Effector memory CD4-positive, alpha-beta T cell (primary cell): ENCODE data around the gene ALS2CL.

ENCODE experiments used
- DNase-seq, 3 donors: peaks; one replicate each; pipeline ENCODE4 v3.0.0-alpha.2; 2020
- H3K27ac ChIP-seq: 2 replicates; pipeline ENCODE4 v1.7.0; 2013; ENCODE audit warnings: mild to moderate bottlenecking, low read length, moderate library complexity; ENCODE audit not compliant: insufficient read depth, poor library complexity, severe bottlenecking
- H3K27me3 ChIP-seq: replicated peaks from 2 replicates; pipeline ENCODE4 v1.7.0; 2013; ENCODE audit warnings: mild to moderate bottlenecking, low read length; ENCODE audit not compliant: insufficient read depth, control insufficient read depth, poor library complexity, severe bottlenecking
- H3K36me3 ChIP-seq: 2 replicates; pipeline ENCODE4 v1.7.0; 2013; ENCODE audit warnings: mild to moderate bottlenecking, low read length, moderate library complexity; ENCODE audit not compliant: control insufficient read depth, insufficient read depth
- H3K4me1 ChIP-seq: 2 replicates; pipeline ENCODE4 v1.7.0; 2013; ENCODE audit warnings: low read length, mild to moderate bottlenecking; ENCODE audit not compliant: control insufficient read depth, insufficient read depth, poor library complexity, severe bottlenecking
- H3K4me3 ChIP-seq: 2 replicates; pipeline ENCODE4 v1.7.0; 2013; ENCODE audit warnings: low read length, low read depth, mild to moderate bottlenecking; ENCODE audit not compliant: insufficient read depth, poor library complexity, severe bottlenecking
- H3K9me3 ChIP-seq: 2 replicates; pipeline ENCODE4 v1.7.0; 2013; ENCODE audit warnings: mild to moderate bottlenecking, low read length, moderate library complexity; ENCODE audit not compliant: control insufficient read depth

The ALS2CL gene

DNA sequence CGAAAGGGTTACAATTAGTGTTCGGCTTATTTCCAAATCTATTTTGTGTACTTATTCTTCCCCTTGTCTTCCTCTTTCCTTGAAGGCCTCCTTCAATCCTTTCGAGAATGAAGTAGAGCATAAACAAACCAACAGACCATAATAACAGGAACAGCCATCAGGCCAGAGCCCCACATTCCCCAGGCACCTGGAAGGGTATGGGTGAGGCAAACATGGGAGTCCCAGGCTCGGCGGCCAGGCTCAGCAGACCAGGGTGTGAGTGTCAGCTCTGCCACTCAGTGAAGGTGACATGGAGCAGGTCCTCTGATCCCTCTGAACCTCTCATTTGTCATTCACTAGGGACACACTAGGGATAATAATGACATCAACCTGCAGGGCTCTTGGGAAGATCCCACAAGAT lies 13.8 kb downstream of the ALS2CL start:
- Histone ChIP-seq H3K27me3 (no peaks in the 10 kb centered on the region), H3K36me3 (peaks cover 11% of the 10 kb centered on the region), H3K4me1 (no peaks in the 10 kb centered on the region), H3K4me3 (no peak overlapping the region), H3K9me3 (no peaks in the 10 kb centered on the region), H3K27ac (no peak overlapping the region)
- no peak for DNase-seq

DNA sequence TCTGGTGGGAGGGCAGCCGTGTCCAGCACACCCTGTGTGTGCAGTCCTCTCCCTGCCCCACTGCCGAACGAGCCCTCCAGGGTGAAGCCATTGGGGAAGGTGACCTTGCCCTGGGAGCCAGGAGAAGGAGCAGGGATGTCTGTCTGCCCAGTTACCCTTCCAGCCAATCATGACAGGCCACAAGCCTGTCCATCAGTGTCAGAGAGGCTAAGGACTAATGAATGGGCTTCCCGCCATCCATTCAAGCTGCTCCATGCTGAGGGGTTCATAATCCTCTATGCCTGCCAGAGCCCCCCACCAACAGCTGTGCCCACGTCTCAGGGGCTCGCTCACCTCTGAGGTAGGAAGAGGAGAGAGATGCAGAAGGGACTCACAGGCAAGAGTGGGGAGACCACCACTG lies 15.2 kb downstream of the ALS2CL start:
- Histone ChIP-seq H3K4me3 (no peak overlapping the region), H3K36me3 (peaks cover 6% of the 10 kb centered on the region), H3K9me3 (no peaks in the 10 kb centered on the region), H3K4me1 (no peaks in the 10 kb centered on the region), H3K27ac (no peak overlapping the region), H3K27me3 (no peaks in the 10 kb centered on the region)
- no peak for DNase-seq

DNA sequence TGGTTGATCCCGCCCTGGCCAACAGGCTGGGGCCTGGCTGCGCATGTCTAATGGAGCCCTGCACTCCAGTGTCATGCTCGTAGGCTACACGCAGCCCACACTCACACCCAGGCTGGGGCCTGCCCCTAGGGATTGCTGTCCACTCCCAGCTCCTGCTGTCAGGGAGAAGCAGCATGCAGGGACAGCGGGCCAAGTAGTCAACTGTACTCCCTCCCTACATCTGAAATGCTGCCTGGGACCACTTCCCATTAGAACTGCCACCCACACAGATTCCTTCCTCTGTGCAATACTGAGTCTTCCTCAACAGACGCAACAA lies 16.1 kb downstream of the ALS2CL start:
- no peak for DNase-seq
- Histone ChIP-seq H3K27ac (no peak overlapping the region), H3K4me3 (no peak overlapping the region), H3K4me1 (no peaks in the 10 kb centered on the region), H3K36me3 (peaks cover 3% of the 10 kb centered on the region), H3K9me3 (no peaks in the 10 kb centered on the region), H3K27me3 (no peaks in the 10 kb centered on the region)

DNA sequence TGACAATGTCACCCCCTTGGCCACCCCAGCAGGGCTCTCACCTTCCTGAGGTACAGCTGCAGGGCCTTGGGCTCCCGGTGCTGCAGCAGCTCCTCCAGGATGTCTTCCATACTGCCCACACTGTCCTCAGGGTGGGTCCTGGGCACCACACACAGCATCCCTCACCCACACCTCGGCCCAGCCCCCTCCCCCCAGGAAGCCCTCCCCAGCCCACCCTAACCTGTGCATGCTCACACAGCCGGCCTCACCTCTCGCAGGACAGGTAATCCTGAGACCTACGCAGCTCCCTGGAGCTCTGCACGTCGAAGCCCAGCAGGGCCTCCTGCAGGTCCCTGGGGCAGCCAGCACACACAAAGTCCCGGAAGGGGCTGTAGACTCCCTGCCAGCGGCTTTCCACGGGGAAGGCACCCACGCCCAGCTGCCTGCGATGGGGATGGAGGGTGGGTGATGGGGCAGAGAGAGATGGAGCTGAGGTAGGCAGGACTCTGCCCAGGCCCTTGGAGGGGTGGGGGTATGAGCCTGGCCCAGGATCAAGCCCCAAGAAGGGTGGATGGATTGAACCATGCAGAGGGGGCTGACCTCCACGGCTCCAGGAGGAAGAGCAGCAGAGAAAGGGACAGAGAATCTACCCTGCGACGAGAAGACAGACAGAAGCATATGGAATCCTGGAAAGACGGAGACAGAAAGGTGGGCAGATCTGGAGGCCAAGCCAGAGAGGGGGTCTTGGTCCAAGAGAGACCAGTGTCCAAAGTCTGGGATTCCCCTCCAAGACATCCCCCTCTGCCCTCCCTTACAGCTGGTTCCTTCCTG lies 16.7 kb downstream of the ALS2CL start:
- H3K27ac ChIP-seq, result no peak overlapping the region
- H3K9me3 ChIP-seq, result no peaks in the 10 kb centered on the region
- H3K4me3 ChIP-seq, result no peak overlapping the region
- no peaks in the 10 kb centered on the region for H3K36me3 ChIP-seq
- H3K27me3 ChIP-seq, result no peaks in the 10 kb centered on the region
- no peaks in the 10 kb centered on the region for H3K4me1 ChIP-seq
- no peak for DNase-seq

DNA sequence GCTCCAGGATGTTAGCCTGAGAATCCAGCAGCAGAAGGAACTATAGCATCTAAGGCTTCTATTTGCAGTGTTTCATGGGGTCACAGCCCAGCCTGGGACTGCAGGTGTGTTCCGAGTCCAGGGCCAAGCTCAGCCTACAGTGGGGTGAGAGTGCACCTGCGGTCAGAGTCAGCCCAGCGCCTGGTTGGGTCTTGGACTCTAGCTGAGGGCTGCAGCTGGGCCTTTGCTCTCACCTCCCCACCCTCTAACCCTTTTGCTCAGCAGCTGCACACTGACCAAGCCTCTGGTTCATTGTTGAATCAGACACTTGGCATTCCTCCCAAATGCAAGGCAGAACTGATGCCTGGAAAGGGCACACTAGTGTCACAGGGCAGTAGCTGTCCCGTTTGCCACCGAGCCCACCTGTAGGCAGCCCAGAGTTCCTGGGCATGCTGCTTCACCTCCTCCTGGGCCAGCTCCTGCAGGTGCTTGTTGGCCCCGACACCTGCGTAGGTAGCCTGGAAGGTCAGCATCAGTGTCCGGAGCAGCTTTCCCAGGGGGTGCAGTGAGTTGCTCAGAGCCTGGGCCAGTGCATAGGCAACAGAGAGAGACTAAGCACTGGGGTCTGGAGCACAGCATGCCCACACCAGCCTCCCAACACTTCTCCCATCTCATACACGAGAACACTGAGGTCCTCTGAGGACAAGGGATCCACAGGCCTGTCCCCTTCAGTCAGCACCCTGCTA lies 17.5 kb downstream of the ALS2CL start:
- Histone ChIP-seq H3K27me3 (no peaks in the 10 kb centered on the region), H3K36me3 (no peaks in the 10 kb centered on the region), H3K9me3 (no peaks in the 10 kb centered on the region), H3K4me3 (no peak overlapping the region), H3K4me1 (no peaks in the 10 kb centered on the region), H3K27ac (no peak overlapping the region)
- no peak for DNase-seq

DNA sequence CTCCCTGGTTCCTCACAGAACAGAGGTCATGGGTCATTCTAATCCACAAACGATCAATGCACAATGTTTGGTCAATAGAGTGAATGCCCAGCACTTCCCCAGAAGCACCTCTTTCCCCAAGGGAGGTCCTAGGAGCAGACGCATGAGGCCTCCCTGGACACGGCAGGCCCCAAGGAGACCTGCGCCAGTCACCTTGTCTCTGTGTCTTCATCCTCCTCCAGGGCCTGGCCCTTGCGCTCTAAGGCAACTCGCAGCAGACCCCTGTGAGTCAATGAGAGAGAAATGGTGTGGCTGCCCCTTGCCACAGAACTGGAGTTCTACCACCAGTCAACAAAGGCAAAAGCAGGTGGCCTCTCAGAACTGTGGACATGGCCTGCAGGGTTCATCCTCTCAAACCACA lies 18.1 kb downstream of the ALS2CL start:
- Histone ChIP-seq H3K4me1 (no peaks in the 10 kb centered on the region), H3K27me3 (no peaks in the 10 kb centered on the region), H3K36me3 (no peaks in the 10 kb centered on the region), H3K4me3 (no peak overlapping the region), H3K9me3 (no peaks in the 10 kb centered on the region), H3K27ac (no peak overlapping the region)
- DNase-seq, result no peak

DNA sequence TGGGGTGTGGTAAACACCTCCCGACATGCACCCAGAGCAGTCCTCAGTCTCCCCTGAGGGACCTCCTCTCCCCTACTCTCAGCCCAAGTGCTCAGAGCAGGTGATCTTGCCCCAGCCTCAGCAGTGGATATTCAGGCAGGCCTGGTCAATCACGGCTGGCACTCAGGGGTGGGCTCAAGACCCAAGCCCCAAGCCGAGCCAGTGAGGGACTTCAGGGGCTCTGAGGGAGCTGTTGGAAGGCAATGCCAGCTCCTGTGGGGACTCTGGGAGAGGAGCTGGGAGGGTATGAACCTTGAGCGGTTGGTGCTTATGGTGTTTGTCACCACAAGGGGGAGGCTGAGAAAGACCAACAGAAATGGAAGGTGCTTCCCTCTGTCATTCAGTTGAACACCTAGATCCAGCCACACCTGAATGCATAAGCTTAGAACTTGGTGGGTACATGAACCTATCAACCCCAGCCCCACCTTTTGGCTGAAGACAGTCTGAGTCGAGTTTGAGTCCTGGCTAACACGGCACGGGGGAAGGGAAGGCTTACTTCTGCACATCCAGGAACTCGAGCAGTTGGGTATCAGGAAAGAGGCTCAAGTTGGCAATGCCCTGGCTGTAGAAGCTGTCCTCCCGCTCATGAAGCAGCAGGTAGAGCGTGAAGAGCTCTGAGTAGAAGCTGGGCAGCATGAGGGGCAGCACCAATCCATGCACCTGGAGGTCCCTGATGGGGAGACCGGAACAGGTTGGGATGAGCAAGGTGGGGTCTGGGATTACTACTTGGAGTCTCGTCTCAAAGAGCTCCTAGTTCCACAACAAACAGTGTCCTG lies 19.2 kb downstream of the ALS2CL start:
- Histone ChIP-seq H3K36me3 (no peaks in the 10 kb centered on the region), H3K4me1 (no peaks in the 10 kb centered on the region), H3K9me3 (no peaks in the 10 kb centered on the region), H3K4me3 (no peak overlapping the region), H3K27me3 (no peaks in the 10 kb centered on the region), H3K27ac (no peak overlapping the region)
- DNase-seq, result no peak

DNA sequence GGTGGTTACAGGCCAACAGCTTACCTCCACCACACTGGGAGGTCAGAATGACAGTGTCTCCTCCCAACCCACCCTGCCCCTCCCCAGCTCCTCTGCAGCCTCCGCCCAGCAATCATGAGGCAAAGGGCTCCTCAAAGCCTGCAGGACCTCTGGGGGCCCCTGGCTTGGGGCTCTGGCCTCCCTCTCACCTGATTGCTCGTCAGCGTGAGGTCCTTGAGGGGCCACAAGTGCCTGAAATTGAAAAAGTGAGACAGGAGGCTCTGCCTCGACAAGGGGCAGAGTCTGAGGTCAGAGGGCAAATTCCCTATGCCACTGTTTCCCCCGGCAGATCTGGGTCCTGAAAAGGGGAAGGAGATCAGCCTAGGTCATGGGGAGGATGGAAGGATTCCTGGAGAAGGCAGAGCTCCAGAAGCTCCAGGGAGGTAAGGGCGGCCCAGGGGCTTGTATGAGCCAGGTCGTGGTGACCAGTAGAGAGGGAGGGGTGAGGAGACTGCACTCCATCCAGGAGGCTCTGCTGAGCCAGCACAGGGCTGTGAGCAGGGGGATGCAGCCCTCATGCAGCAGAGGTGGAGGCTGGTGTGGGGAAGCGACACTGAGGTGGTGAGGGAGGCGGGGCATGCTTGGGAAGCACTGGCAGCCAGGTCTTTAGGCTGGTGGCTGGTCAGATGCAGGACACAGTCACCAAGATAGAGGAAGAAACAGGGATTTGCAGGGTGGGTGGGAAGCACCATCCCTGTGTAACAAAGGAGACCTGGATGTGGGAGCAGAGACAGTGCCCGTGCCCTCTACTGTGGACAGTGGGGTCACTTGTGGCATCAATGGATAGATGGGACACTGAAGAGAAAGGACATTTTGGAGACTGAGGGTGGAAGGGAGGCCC lies 20.1 kb downstream of the ALS2CL start:
- Histone ChIP-seq H3K4me3 (no peak overlapping the region), H3K36me3 (no peaks in the 10 kb centered on the region), H3K27me3 (no peaks in the 10 kb centered on the region), H3K9me3 (no peaks in the 10 kb centered on the region), H3K27ac (no peak overlapping the region), H3K4me1 (no peaks in the 10 kb centered on the region)
- no peak for DNase-seq

DNA sequence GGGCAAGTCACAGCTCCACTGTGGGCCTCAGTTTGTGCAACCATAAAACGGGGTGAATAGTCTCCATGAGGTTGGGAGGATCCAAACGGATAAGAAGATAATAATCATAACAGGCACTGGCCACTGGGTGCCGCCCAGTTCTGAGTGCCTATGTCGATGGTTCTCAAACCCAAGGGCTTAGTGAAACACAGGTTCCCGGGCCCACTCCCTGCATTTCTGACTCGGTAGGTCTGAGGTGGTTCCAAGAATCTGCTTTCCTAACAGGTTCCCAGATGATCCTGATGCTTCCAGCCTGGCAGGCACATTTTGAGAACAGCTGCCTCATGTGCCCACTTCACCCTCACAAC lies 21.2 kb downstream of the ALS2CL start:
- Histone ChIP-seq H3K4me3 (no peak overlapping the region), H3K4me1 (no peaks in the 10 kb centered on the region), H3K27me3 (no peaks in the 10 kb centered on the region), H3K9me3 (no peaks in the 10 kb centered on the region), H3K36me3 (no peaks in the 10 kb centered on the region), H3K27ac (no peak overlapping the region)
- no peak for DNase-seq
